Activated CD4-positive, alpha-beta T cell treated with anti-CD3 and anti-CD28 coated beads, Interleukin-2, Interleukin-6, amounts not matched to agents 100 ng/mL and 50 ng/mL, durations not matched to agents 16 hours and 8 hours (primary cell): ENCODE data around the gene DLGAP3.

Experiments
- DNase-seq: peaks from one replicate; pipeline ENCODE4 v3.0.0-alpha.2; 2020

DLGAP3 gene

GRCh38 chr1:34901919-34902318, 27.5 kb downstream of the DLGAP3 start:
- no peak for DNase-seq

- no peak for DNase-seq
Observed at GRCh38 chr1:34900775-34901502, 28.5 kb downstream of the DLGAP3 start.

GRCh38 chr1:34899906-34900305, 29.5 kb downstream of the DLGAP3 start:
- no peak for DNase-seq

DNA sequence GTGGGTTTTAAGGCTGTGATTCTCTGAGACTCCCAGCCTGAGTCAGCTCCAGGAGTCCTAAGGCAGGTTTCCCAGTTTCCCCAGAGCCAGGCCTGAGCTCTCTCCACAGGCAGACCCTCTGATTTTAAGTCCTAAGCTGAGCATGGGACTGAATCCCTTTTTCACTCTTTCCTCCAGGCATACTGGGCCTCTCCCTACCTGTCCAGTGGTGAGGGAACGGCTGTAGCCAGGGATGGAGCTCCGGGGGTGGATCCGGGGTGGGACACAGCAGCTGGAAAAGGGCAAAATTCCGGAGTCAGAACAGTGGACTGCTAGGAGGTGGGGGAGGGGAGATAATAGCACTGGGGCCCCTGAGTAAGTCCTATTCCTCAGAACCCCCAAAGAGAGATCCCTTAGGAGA, 30.0 kb downstream of the DLGAP3 start:
- no peak for DNase-seq

GRCh38 chr1:34898330-34898761, 31.1 kb downstream of the DLGAP3 start:
- DNase-seq = no peak

DNA sequence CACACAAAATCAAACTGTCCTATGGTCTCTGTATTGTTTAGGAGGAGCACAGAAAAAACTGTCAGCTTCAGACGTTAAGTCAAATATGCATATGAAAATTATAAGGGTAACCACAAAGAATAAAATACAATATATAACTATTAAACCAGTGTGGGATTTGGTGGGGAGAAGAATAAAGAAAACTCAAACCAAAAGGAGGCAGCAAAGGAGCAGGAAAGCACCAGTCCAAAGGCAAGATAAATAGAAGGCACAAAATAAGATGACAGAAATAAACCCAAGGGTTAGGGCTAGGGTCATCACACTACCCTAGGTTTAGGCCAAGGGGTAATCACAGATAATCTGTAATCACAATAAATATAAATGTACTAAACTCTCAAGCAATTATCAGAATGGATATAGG, 32.8 kb downstream of the DLGAP3 start:
- DNase-seq = no peak

- DNase-seq = no peak
Observed at GRCh38 chr1:34889705-34890104, 39.7 kb downstream of the DLGAP3 start.

GRCh38 chr1:34887593-34887992, 41.9 kb downstream of the DLGAP3 start:
- DNase-seq = no peak

GRCh38 chr1:34885405-34886247, 43.8 kb downstream of the DLGAP3 start:
- peak; percentile 53 for DNase-seq

DNA sequence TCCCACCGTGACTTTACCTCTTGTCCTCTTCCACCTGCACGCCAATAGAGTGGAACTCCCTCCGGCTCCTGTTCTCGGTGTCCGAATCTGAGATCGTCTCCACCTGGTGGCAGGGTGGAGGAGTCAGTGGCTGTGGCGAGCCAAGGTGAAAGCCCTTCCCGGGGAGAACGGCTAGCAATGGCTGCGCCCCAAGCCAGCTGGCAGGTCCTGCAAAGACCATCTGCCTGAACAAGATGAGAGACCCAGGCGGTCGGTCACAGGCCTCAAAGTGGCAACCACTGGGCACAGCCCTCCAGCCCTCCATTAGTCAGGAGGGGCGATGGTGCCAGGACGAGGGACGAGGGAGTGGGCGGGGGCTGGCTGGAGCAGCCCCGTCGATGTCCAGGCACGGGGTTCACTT, 44.5 kb downstream of the DLGAP3 start:
- DNase-seq = no peak

DNA sequence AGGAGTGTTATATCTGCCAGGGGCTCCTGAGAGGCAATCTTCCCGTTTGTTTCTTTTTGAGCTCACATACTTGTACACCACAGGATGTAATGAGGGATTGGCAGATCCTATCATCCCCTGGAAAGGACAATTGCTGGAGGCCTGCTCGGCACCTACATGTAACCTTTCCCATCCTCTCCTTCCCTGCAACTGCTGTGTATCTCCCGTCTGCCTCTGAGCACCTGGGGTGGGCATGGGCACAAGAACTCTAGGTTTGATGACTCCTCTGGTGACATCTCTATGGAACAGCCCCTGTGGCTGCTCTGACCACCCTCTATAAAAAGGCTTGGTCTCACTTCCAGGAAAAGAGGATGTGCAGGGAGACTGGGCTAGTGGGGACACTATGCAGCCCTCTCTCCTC, 44.9 kb downstream of the DLGAP3 start:
- DNase-seq = no peak

GRCh38 chr1:34879230-34879629, 50.2 kb downstream of the DLGAP3 start:
- no peak for DNase-seq

GRCh38 chr1:34876406-34876805, 53.0 kb downstream of the DLGAP3 start:
- DNase-seq = no peak

DNA sequence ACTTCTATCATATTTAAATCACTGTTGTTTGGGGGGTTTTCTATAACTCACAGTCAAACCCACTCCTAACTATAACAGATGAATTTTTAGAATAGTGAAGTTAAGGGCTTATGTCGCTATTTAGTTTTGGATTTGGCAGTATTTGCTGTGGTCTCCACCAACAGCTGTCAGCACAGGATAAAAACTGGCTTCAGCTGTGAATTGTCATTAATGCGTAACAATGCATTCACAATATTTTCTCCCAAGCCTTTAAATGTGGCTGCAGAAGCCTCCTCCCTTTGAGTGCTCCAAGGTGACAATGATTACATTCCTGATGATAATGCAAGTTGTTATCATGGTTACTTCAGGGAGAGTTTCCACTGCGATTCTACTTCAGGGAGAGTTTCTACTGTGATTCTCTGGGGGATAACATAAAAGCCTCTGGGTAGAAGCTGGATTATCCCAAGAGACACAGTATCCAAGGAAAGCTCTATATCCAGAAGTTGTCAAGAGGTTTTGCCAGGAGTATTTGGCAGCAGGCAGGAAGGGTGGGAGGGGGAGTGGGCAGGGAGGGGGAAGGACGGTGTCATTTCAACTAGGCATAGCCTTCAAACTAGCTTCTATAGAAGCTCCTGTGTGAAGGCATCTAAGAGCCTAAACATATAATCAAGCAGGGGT, 55.0 kb downstream of the DLGAP3 start:
- DNase-seq = no peak

GRCh38 chr1:34872133-34872503, 57.3 kb downstream of the DLGAP3 start:
- no peak for DNase-seq

DNA sequence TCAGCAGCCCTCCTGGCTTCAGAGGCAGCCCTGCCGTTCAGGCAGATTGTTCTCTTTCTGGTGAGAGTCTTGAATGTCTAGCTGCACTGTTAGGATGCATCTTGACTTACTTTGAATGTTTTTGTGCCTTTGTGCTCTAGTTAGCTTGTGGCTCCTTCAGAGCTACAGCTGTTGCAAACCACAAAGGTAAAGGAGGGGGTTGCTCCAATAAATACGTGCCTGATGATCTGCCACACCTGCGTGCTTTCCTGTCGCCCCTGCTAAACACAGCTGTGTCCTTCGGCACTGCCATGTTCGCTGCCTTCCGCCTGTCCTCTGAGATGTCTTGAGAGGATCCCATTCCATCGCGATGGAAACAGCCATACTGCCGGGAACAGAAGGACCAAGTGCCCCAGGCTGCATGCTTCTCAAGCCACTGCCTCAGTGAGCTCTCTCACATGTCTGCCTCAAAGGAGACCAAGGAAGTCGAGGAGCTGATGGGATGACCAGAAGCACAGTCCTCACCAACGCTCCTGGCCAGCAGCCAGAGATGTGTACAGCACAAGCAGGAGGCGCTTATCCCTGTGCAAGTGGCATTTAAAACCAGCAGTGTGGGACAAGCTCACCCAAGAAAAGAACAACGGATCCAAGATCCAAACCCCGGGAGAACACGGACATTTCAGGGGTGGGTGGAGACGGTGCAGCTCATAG, 57.9 kb downstream of the DLGAP3 start:
- DNase-seq = no peak

DNA sequence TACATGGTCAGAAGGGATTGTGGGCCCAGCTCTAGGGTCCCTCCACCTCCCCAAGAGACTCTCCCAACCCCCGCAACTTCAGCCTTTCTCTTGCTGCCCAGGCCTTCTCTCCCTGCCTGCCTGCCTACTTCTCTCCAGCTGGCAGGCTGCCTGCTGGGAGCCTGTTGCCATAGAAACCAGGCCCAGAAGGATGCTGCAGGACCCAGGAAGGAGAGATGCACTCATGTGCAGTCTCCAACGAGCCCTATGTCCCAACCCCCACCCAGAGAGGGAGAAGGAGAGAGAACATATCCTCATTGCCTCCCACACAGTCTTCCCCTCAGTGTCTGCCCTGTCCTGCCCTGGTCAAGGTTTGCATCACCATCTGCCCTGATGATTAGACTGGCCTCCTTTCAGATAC, 59.1 kb downstream of the DLGAP3 start:
- no peak for DNase-seq

GRCh38 chr1:34869760-34870159, 59.7 kb downstream of the DLGAP3 start:
- no peak for DNase-seq

DNA sequence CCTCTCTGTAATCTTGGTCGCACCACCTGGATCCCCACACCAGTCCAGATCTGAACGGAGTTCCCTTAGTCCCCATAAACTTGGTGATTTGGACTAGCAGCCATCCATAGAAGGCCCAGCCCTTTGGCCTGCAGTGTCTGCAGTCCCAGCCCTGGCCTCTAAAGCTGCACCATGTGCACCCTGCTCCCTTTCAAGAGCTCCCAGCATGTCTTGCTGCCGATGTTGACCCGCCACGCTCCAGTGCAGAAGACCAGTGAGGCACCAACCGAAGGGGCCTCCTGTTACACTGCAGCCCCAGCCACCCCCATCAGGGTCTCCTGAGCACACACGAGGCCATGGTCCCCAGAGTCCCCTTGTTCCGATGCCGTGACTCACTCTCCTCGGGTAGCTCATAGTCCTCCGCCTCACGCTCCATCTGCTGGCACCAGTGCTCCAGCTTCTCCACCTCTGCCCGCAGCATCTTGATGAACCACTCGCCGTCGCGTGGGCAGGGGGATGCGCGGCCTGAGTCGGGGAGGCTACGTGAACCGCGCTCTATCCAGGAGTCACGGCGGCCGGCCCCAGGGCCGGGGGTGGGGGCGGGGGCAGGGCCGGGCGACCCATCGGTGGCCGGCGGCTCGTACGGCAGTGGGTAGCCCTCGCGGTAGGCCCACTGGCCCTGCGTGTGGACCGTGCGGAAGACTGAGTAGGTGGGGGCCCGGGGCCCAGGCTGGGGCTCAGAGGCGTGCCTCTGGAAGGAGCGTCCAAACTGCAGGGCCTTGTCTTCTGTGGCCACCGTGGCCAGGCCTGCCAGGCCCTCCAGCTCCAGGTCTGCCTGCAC, 61.0 kb downstream of the DLGAP3 start:
- DNase-seq = no peak

DNA sequence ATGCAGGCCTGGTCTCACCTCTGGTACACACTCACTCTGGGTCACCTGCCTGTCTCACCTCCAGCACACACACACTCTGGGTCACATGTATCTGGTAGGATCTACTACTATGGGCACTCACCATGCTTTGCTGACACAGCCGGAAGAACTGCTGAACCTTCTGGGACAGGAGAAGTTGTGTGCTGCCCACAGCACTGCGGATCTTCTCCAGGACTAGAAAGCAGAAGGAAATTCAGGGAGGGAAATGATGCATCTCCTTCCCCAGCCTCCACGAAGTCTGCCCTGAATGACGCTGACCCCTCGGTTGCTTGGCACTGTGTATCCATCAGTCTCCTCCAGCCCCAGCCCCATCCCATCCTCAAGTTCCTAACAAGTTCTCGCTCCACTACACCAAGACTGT, 62.0 kb downstream of the DLGAP3 start:
- DNase-seq = no peak

DNA sequence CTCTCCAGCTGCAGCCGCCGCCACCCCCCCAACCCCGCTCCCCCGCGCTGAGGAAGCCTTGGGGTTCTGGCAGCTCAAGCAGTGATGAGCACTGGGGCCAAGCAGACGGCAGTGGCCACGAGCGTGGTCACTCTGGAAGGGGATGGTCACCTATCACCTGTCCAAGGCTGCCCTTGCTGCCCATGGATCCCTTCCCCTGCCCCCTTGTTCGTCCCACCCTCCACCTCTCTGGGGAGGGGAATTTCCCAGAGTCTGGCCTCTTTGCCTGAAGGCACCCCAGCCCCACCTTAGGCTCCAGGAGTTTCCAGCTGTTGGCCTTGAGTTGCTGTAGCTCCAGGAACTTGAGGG, 62.7 kb downstream of the DLGAP3 start:
- DNase-seq = no peak

- peak; percentile 94 for DNase-seq
Observed at GRCh38 chr1:34865981-34866761, 63.3 kb downstream of the DLGAP3 start.
